A549 treated with GW870086 at 1 μM for 4 hours (cell line): ENCODE data around the gene ITPA. TPM values are rescaled to one million over a fixed set of nuclear protein-coding genes. Genes with fewer than 3 reads are reported as not detected.

Experiments
- total RNA-seq: library from RNA; stranded (reverse); fragments of 200-300 nt; extraction: Qiagen RNA extraction; gene quantifications from 5 replicates; pipeline ENCODE4 v1.2.3, GENCODE V29; 2022; ENCODE audit warnings: low read depth

ITPA gene
- 126 to 142 TPM (median 136 TPM) in 5 replicates for total RNA-seq

GRCh38 chr20:3209257-3209945, at the start of gene ITPA:
Gene ITPA, plus strand, starts transcription at chr20:3209498. Its CDS starts 54 bp downstream, at chr20:3209552.

GRCh38 chr20:3172933-3173609, 36.2 kb upstream of the ITPA start, which contains the start of gene LZTS3:
Gene LZTS3, minus strand, starts transcription at chr20:3173549. Its CDS starts 6,386 bp downstream, at chr20:3167163.

GRCh38 chr20:3204124-3204794, 5.0 kb upstream of the ITPA start, which contains the start of gene DDRGK1:
Gene DDRGK1, minus strand, starts transcription at chr20:3204682. Its CDS starts 55 bp downstream, at chr20:3204627.

DNA sequence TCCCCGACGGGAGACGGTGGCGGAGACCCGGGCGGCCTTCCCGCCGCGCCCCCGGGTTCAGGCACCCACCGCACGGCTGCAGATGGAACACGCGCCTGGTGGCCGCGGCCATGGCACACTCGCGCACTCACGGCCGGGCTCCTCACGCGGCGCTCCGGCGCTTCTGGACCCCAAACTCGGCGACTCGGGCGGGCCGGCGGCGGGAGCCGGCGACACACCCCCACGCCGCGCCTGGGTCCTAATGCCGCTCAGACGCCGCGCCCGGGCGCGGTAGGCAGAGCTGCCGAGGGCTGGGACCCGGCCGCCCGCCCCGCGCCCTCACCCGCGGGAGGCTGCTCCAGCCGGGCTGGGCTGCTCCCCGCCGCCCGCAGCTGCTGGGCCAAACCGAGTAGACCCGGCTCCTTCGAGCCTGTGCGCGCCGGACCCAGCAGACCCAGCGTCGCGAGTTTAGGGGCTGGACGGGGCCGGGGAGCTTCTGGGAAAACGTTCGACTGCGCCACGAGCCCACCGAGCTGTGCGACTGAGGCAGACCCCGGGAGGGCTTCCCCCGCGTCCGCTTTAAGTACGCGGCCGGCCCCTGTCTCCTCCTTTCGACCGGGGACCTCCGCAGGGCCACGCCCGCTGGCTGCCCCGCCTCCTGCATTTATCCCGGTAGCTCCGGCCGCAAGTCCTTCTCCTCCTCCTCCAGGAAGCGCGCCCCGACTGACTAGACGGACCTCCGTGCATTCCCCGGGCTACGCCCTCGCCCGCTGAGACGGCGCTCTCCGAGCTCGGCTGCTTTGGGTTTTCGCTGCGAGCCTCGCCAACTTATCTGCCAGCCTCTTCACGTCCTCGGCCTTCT, 29.9 kb downstream of the ITPA start, which contains the start of gene SLC4A11:
Gene SLC4A11 (minus strand): TSS at position 165 of the 841 bp plus-strand sequence. CDS start 53 bp downstream, at position 112.

Other genes with a start within 250 kb of the ITPA start
- 0.29 to 0.59 TPM (median 0.32 TPM) in 4 of 5 replicates, not detected in the other for gene GNRH2, start 165.9 kb upstream of the ITPA start, total RNA-seq
- gene MRPS26, start 163.4 kb upstream of the ITPA start, total RNA-seq: 118 to 154 TPM (median 150 TPM) in 5 replicates
- not detected in 5 replicates for gene OXT, start 137.9 kb upstream of the ITPA start, total RNA-seq
- gene AVP, start 124.8 kb upstream of the ITPA start, total RNA-seq: not detected in 5 replicates
- gene FASTKD5, start 49.6 kb upstream of the ITPA start, total RNA-seq: 47.4 to 51.1 TPM (median 50.0 TPM) in 5 replicates
- gene UBOX5, start 49.6 kb upstream of the ITPA start, total RNA-seq: 3.9 to 5.3 TPM (median 4.8 TPM) in 5 replicates
- gene LZTS3, start 35.9 kb upstream of the ITPA start, total RNA-seq: 3.6 to 4.1 TPM (median 4.1 TPM) in 5 replicates
- 77.7 to 101 TPM (median 92.0 TPM) in 5 replicates for gene DDRGK1, start 4.8 kb upstream of the ITPA start, total RNA-seq
- gene SLC4A11, start 29.7 kb downstream of the ITPA start, total RNA-seq: 7.9 to 10.2 TPM (median 9.2 TPM) in 5 replicates
- gene DNAAF9, start 198.2 kb downstream of the ITPA start, total RNA-seq: 4.9 to 6.8 TPM (median 5.7 TPM) in 5 replicates